ENCODE results near the gene SEPTIN12.
"Not testable (repeated sequence)": the region's sequence is repeated elsewhere in the genome, so short reads cannot be mapped to it uniquely, and the experiment has no call there.

Gene SEPTIN12

DNA sequence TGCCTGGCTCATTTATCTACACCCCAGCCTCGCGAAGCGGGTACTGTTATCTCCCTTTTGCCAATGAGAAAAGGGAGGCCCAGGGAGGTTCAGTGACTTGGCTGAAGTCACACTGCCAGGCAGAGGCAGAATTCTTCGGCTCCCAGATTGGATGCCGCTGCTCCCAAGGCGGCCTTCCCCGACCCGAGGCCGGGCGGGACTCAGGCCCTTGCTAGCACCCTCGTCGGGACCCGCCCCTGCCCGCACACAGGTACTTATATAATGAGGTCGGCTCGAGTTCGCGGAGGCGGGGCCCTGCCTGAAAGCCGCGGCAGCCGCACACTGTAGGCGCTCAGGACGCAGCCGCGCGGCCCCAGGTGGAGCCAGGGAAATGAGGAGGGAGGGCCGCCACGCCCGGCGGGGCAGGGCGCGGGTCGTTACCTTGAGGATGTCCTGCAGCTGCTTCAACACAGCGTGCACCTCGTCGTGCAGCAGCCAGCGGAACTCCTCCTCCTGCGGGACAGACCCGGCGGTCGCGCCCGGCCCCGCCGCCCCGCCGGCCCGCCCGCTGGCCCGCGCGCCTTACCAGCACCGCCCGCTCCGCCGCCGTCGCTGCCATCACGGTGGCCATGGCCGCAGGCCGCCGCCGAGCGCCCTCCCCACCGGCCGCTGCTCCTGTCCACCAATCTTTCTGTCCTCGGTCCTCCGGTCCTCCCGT lies 14.0 kb upstream of the SEPTIN12 start, which contains the start of gene ROGDI:
Gene ROGDI (minus strand): TSS at position 672 of the 697 bp plus-strand sequence. CDS start 62 bp downstream, at position 610.
- DNase-seq = peak; percentile 57 to 59

DNA sequence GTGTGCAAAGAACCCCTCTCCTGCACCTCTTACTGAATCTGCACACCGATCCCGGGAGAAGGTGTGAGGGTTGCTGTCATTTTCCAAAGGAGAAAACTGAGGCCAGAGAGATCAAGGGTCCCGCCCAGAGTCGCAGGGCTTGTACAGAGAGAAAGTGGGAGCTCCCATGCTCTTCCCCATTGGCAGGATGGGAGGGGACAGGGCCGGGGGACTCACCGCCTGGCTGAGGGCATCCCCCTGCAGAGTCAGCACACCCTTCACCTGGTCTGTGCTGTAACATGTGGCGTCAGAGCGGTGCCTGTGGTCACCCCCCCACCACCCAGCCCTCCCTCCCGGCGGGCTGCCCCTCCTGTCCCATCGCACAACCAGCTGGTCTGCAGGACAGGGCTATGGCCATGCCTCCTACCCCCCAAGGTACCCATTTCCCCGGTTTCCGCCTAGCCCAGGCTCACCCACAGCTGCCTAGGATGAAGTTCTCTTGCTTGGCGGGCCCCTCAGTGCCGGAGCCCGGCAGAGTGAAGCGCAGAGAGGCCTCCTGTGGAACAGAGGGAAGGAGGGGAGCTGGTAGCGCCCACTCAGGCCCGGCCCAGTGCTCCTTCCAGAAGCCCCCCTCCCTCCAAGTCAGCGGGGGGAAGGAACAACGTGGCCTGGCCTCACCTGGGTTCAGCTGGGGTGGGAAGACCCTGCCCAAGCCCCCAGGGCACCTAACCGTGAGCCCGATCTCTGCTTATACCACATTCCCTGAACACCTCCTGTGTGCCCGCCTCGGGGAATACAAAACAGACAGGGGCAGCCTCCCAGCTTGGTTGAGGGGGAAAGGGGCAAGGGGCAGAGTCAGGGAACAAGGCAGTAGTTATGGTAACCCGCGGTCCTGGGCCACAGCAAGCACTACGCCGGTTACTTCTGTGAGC lies 13.2 kb upstream of the SEPTIN12 start:
- no peak for DNase-seq

DNA sequence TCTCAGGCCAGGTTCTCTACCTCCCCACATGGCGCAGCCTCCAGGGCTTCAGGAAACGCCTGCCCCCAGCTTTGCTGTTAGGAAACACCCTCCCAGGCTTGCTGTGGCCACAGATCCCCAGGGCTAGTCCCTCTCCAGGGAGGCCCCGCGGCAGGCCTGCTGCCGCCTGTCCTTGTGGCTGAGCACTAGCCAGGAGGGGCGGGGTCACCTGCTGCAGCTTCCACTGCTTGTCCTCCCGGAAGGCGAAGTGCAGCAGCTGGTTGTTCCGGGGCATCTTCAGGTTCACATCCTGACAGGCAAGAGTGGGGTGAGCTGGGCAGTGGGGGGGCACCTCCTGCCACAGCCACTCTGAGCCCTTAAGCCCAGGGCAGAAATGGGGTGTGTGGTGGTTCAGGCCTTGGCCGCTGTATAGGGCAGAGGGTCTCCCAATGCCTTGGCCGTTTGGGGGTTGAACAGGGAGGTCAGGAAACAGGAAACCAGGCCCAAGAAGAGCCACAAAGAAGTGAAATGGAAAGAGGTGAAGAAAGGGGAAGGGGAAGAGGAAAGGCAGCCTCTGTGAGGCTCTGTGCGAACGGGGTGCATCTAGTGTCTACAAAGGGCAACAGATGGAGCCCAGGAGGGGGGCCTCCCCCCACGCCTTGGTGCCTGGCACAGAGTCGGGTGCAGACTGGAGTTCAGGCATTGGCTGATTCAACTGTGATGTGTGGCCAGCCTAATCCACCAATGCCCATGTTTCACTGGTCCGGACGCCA lies 12.3 kb upstream of the SEPTIN12 start:
- DNase-seq = no peak

DNA sequence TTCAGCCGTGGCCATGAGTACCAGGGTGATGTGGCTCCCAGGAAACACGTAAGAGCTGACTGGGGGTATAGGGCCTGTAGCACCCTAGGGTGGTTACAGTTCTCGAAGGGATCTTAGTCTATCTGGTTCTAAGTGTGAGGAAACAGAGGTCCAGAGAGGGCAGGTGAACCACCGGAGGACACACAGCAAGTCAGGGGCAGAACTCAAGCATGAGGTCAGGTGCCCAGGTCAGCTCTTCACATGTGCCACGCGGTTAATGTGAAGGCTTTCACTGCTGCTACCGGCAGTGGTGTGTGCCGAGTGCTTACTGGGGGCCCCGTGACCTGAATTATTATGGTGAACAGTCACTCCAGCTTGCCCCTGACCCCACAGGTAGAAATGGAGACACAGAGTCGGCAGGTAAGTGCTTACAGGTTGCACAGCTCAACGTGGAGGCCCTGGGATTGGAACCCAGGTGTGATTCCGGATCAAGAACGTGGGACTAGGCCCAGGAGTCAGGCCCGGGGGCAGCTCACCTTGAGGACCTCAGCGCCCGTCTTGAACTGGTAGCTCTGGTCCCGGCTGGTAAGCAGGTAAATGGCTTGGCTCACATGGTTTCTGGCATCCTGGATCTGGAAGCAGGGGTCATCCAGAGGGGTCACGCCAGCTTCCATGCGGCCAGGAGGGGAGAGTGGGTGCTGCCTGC lies 11.2 kb upstream of the SEPTIN12 start:
- DNase-seq = no peak

DNA sequence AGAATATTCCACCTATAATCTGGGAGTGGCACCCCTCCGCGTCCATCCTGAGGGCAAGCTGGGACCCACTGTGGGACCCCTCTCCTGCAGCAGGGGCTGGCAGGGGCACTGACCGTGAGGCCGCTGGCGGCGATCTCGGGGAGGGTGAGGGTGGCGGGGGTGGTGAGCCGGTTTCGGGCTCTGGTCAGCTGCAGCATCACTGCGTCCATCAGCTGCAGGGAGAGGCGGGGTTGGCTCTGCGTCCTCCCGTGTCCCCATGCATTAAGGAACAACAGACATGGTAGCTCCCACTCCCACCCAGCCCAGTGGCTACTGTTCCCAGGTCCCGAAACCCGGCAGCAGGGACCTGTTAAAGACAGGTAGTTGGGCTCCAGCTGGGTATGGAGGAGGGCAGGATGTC lies 10.3 kb upstream of the SEPTIN12 start:
- no peak for DNase-seq

DNA sequence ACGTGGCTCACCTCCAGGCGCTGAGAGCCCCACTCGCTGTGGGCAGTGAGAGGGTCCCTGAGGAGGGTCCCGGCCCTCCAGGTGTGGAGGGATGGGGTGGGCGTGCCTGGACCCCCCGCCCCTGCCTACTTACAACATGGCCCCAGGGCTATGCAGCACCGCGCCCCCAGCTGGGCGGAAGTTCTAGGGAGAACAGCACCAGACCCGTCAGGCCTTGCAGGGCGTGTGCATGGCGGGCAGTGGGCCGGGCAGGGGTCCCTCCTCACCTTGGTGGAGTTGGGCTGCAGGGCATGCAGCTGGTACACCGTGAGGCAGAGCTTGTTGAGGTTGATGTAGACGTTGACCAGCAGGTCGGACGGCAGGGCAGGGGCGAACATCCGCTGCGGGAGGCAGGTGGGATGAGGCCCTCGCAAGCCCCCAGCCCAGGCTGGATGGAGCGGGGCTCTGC lies 9.7 kb upstream of the SEPTIN12 start:
- no peak for DNase-seq

DNA sequence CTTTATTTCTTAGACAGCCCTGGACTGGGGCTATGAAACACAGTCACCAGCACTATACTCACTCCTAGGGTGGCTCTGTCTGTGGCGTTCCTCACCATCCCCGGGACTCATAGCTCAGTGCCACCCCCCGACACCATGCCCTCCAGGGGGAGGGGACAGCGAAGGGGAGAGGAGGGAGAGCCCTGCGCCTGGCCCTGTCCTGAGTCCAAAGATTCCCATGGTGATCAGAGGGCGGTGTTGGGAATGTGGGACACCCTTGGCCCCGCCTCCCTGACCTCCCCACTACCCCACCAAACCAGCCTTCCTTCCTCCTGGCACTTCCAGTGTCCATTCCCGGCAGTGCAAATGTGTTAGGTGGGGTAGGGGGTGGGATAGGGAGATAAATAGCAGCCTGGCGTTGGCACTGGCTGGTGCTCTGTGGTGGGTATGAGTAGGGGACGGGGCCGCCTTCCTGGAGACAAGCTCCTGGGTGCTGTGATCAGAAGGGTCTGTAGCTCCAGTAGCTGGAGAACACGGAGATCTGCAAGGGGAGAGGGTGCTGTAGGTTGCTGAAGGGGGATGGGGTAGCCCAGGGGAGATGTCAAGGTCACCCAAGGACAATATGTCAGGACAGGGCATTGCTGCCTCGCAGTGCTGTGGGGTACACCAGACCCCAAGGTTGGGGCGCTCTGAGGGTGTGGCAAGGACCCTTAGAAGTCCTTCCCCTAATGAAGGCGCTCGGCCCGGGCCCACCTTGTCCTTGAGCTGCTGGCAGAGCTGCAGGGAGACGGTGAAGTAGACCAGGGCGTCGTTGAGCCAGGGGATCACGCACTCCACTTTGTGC lies 9.0 kb upstream of the SEPTIN12 start:
- no peak for DNase-seq

DNA sequence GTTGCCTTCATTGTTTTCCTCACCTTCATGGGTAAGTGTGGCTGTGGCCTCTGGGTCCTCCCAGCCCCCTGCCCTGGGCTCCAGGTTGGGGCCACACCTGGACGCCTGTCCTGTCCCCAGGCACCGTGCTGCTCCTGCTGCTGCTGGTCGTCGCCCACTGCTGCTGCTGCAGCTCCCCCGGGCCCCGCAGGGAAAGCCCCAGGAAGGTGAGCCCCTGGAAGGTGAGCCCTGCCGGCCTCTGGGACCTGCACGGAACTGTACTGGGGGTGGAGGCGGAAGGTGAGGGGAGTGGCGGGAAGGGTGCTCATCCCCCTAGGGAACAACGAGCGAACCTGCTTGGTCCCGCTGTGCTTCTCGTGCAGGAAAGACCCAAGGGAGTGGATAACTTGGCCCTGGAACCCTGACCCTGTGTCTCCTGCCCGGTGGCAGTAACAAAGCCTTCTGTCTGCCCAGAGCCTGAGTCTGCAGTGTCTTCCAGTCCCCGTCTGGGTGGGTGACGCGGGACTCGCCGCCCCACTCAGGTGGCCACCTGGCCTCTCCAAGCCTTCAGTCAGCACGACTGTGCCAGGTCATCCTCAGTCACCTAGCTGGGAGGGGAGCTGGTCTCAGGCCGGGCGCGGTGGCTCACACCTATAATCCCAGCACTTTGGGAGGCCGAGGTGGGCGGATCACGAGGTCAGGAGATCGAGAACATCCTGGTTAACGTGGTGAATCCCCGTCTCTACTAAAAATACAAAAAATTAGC lies 7.9 kb upstream of the SEPTIN12 start:
- DNase-seq = no peak

DNA sequence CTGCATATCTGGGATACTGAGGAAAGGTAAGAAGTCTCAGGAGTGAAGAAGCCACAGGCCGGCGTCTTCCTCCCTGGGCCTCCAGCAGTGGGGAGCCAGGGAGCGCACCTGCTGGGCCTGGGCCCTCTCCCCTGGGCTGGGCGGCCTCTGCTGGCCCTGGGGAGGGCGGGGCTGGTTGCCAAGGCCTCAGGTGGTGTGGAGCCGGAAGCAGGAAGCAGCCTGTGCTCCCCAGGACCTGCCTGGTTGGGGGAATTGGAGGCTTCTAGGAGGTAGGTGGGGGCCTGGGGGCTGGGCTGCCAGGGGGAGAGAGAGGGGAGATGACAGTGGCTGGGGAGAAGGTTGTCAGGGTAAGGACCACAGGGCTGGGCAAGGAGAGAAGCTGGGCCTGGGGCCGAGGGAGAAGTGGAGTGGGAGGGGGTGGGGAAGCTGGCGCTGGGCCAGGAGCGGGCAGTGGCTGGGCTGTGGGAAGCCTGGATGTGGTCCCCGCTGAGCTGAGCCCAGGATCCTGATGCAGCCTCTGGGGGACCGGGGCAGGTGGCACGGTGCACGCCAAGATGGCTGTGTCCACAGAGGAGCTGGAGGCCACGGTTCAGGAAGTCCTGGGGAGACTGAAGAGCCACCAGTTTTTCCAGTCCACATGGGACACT lies 7.2 kb upstream of the SEPTIN12 start, which contains the start of gene SMIM22:
Gene SMIM22 (plus strand): TSS at position 189 of the 647 bp plus-strand sequence. CDS start 366 bp downstream, at position 555.
- no peak for DNase-seq

DNA sequence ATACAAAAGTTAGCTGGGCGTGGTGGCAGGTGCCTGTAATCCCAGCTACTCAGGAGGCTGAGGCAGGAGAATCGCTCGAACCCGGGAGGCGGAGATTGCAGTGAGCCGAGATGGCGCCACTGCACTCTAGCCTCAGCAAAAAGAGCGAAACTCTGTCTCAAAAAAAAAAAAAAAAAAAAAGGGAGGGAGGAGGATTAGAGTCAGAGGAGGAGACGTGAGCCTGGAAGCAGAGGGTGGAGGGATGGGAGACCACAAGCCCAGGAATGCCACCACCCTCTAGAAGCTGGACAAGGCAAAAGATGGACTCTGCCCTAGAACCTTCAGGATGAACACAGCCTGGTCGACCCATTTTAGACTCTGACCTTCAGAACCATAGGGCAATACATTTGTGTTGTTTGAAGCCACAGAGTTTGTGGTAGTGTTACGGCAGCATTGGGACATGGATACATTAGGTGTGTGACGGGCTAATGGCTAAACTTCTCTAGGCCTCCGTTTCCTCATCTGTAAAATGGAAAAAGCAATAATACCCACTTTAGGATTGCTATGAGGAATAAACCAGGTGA lies 4.9 kb upstream of the SEPTIN12 start:
- DNase-seq = no peak

DNA sequence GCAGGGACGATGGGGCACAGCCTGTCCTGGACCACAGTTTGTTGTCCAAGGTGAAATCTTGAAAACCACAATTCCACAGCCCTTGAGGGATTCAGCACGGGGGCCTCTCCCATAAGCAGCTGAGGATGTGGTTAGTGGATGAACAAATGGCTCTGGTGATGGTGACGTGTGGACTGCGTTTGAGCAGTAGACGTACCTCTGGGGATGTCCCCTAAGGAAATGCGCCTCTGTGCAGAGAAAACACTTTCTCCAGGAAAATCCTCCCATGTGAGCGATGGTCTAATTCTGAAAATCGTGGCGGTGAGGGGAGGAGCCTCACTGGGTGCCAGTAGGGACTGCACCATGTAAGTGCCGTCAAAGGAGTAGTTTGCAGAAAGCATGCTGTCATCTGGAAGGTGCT lies 2.7 kb upstream of the SEPTIN12 start:
- no peak for DNase-seq

DNA sequence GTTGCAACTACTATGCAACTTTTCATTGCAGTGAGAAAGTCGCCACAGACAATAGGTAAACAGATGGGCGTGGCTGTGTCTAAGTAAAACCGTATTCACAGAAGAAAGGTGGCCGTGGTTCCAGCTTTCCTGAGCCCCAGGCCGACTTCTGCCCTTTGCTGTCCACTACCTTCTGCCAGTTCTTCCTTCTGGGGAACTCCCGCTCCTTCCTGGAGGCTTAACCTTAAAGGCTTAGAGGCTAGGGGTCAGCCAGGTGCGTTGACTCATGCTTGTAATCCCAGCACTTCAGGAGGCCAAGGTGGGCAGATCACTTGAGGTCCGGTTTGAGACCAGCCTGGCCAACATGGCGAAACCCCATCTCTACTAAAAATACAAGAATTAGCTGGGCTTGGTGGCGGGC lies 2.1 kb upstream of the SEPTIN12 start:
- DNase-seq = no peak

DNA sequence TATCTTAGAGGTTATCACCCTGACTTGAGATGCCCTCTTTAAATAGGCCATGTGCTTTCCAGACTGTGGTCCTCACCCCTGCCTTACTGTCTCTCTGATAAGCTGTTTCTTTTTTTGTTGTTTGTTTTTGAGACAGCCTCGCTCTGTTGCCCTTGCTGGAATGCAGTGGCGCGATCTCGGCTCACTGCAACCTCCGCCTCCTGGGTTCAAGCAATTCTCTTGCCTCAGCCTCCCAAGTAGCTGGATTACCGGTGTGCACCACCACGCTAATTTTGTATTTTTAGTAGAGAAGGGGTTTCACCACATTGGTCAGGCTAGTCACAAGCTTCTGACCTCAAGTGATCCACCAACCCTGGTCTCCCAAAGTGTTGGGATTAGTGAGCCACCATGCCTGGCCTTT lies 765 bp upstream of the SEPTIN12 start:
- DNase-seq = no peak

DNA sequence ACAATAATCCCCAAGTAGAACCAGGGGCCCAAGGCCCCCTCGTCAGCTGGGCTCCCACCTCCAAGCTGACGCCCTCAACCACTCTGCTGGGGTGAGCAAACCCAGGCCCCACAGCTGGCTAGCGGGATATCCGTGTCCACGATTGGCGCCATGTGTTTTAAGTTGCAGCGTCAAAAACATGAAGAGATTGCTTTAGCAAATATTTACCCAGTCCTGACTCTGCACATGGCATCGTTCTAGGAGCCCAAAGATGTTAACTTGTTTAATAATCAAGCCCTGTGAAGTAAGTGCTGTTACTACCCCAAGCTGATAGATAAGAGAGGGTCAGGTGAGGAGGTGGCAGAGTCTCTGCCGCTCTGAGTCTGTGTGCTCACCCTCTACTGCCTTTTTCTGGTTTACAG lies 344 bp upstream of the SEPTIN12 start:
- DNase-seq = no peak

DNA sequence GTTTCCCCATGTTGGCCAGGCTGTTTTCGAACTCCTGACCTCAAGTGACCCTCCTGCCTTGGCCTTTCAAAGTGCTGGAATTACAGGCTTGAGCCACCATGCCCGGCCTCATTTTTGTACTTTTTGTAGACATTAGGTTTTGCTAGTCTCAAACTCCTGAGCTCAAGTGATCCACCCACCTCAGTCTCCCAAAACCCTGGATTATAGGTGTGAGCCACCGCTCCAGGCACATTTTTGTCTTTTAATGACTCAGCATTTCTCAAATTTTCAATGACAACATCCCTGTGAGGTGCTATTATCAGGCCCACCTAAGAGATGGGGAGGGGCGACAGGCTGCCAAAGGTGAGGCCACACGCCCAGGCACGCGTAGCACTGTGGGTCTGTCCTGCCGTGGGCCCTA lies 1.1 kb downstream of the SEPTIN12 start:
- no peak for DNase-seq

DNA sequence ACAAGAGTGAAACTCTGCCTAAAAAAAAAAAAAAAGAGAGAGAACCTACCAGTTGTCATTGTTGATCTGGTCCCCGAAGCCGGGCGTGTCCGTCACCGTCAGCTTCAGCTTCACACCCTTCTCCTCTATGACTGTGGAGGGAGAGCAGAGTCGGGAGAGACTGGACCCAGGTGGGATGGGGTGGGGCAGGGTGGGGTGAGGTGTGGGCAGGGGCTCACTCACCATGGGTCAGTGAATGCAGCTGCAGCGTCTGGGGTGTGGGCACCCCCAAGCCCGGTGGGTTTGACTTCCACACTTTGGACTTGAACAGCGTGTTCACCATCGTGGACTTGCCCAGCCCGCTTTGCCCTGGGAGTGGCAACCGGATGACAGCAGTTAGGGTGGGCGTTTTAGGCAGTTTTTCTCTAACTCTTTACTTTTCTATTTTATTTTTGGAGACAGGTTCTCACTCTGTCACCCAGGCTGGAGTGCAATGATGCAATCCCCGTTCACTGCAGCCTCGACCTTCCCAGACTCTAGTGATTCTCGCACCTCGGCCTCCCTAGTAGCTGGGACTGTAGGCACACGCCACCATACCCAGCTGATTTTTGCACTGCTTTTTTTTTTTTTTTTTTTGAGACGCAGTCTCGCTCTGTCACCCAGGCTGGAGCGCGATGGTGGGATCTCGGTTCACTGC lies 2.2 kb downstream of the SEPTIN12 start:
- DNase-seq = no peak

DNA sequence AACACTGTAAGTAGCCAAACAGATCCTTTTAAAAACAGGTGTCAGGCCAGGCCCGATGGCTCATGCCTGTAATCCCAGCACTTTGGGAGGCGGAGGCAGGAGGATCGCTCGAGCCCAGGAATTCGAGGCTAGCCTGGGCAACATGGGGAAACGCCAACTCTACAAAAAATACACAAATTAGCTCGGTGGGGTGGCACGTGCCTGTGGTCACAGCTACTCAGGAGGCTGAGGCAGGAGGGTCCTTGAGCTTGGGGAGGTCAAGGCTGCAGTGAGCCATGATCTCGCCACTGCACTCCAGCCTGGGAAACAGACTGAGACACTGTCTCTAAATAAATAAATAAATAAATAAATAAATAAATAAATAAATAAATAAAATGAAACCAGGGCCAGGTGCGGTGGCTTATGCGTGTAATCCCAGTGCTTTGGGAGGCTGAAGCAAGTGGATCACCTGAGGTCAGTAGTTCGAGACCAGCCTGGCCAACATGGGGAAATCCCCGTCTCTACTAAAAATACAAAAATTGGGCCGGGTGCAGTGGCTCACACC lies 3.6 kb downstream of the SEPTIN12 start:
- not testable (repeated sequence) for DNase-seq

DNA sequence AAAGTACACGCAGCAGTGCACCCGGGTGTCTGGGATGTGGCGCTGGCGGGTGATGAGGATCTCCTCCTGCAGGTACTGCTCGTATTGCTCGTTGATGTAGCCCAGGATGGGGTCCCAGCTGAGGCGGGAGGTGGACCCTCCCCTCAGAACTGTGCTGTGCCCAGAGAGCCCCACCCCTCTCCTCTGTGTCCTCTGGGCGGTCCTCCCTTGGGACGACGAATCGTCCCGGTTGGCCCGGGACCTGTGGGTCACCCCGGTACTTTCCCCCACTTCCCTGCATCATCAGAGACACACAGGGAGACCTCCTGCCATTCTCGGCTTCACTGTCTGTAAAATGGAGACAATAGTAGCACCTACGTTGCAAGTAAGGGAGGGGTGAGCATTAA lies 4.2 kb downstream of the SEPTIN12 start:
- DNase-seq = no peak

Measured in stimulated activated CD4-positive, alpha-beta T cell treated with anti-CD3 and anti-CD28 coated beads, Interleukin-2, amount 100 ng/mL, for 48 hours (primary cell).